ENCODE results near the gene ORM1.

The ORM1 gene

DNA sequence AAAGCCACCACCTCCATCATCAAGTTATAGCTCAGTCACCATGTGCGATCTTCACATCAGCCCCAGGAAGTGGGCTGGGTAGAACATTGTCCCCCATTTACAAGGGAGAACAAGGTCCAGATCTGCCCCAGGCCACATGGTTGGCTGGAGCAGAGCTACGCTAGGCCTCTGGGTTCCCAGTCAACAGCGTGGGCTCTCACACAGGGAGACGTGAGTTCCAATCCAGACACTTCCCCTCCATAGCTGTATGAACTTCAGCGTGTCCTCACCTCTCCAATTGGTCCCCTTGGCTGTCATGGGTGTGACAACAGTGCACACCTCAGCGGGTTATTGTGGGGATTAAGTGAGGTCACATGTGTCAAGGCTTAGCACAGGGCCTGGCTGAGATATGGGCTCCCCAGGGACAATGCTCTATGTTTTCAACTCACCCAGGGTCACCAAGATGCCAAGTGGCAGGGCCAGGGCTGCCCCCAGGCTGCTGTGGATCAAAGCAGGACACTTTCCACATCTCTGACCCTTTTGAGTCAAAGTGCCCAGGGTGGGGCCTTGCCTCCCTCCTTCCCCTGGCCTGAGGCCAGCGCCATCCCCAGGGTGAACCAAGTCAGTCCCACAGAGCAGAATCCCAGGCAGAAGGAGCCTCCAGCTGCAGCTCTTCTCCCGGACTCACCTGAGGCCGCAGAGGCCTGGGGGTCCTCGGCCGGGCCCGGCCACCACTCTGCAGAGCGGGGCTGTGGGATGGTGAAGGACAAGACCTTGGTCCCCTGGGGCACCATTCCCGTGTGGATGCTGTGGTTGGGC, 45.1 kb downstream of the ORM1 start:
- DNase-seq, result no peak

DNA sequence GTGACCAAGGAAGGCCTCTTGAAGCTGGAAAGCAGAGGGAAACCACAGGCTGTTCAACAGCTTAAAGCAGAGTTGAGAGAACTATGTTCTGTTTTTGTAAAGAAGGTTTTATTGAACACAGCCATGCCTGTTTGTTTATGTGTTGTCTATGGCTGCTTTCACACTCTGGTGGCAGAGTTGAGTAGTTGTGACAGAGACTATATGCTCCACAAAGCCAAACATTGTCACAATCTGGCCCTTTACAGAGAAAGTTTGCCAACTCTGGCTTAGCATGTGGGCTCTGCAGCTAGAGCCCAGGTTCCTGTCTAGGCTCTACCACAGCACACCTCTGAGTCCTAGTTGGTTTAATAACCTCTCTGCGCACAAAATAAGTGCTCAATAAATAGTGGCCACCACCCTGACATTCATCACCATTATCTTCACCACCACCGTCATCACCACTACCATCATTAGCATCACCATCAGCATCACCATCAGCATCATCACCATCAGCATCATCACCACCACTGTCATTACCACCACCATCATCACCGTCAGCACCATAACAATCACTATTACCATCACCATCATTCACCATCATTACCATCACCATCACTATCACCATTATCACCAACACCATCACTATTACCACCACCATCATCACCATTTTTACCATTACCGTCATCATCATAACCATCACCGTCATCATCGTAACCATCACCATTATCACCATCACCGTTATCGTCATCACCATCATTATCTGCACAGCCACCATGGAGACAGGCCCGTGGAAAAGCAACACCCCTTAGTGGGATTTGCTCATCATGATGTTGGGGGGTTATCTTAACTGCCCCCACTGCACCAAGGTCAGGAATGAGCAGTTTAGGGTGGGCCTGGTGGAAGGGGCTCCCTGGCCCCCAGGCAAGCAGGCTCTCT, 46.6 kb downstream of the ORM1 start:
- DNase-seq, result no peak

DNA sequence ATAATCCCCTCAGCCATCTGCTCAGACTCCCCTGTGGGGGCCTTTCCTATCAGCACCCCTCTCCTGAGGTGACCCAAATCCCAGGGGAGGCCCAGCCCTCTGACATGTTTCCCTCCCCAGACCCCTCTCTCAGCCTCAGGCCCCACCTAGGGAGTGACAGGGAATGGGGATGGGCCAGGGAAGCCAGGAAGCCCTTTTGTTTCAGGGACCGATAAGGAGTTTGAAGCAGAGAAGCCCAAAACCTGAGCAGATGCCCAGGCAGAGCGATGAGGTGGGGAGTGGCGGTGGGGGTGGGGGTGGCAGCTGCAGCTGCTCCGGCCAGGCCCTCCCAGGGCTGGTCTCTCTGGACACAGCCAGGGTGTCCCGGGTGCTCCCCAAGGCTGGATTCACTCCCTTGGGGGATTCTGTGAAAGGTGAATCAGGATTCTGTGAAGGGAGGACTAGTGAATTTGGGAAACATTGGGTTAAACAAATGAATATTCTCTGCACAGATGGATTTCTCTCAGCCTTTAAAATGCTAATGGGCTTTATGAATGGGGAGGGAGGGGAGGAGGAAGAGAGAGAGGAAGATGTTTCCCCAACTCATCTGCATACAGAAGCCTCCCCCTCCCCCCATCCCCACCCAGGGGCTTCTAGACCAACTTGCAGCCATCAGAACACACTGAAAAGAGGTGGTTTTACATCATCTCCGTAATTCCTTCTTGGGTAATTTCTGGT, 47.5 kb downstream of the ORM1 start:
- no peak for DNase-seq

DNA sequence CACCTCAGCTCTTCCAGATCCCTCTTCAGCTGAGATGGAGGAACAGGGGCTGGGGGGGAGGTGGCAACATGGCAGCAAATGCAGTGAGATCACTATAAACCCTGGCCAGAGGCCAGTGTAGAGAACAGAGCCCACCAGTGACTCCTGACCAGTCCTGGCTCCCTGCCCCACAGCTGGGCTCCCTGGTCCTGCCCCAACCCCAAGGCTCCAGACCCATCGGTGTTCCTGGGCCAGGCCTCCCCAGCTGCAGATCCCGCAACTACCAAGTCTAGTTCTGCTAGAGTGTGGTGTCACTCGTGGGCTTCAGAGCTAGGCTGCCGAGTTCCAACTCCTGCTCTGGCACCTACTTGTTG, 48.0 kb downstream of the ORM1 start:
- DNase-seq, result no peak

DNA sequence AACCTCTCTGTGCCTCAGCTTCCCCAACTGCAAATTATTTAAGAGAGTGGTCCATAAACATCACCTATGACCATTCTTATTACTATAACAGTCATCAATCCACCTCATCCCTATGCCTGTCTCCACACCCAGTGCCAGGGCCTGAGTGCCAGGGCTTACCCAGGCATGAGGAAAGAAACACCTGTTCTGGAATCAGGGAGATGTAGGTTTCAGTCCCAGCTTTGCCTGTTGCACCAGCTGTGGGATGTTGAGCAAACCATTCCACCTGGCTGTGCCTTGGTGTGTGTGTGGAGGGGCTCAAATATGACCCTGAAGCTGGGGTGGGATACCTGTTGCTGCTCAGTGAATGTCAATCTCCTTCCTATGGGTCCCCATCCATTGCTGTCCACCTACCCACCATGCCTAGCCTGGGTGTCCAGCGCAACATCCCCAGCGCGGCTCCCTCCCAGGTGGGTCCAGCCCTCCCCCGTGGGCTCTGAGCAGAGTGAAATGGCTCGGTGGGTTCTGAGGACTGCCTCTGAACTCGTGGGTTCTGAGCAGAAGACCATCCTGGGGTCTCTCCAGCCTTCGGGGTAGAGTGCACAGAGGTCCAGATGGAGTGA, 48.5 kb downstream of the ORM1 start:
- DNase-seq, result no peak

DNA sequence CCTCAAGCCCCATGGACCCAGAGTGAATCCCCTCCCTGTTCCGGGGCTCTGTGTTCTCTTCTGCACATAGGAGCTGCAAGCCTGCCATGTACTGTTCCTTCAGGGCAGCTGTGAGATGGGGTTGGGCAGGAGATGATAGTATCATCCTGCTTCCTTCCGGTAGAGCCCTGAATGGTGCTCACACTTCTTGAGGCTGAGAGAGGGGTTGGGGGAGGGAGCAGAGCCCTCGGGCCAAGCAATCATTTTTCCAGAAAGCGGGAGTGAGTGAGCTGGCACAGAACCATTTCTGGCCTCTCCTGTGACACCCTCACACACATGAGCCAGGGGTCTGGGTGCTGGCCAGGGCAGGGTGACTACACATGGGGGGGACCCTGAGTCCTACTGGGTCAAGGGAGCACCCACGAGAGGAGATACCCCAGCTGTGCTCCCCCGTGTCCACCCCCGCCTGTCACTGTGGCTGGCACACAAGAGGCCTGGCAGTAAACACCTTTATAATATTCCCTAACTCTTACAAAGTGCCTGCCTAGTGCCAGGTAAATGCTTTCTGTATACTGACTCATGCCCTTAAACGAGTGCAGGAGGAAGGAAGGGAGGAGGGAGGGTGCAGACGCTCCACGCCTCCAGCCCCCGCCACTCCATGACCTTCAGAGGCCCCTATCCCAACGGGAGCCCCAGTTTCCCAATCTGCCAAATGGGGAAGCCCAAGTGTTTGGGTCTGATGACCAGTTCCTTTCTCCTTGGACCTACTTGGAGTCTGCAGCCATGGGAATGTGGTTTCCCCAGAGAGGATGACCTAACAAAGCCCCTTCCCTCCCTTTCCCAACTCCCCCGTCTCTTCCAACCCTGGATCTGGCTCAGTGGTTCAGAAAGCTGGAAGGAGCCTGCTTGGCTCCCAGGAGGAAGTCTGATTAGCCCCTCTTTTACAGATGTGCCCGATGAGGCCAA, 49.3 kb downstream of the ORM1 start:
- DNase-seq, result peak; percentile 34

DNA sequence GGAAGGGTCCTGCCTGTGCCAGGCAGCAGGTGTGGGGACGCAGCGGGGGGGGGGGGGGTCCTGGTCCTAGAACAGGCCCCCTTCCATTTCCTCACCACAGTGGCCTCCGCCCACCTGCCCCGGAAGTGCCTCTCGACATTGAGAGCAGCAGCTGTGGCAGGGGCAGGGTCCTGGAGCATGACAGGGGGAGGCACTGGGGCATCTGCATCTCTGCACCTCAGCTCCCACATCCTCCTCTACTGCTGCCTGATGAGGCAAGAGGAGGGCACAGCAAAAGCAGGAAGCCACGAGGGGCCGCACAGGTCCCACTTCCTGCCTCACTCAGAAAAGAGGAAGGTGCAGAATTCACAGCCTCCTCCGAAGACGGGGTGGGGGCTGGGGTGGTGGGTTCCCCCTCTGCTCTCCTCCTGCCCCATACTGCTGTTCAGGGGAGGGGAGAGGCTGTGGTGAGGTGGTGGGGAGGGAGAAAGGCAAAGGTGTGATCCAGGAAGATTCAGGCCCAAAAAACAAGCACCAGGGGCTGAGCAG, 50.1 kb downstream of the ORM1 start:
- DNase-seq, result peak; percentile 70

DNA sequence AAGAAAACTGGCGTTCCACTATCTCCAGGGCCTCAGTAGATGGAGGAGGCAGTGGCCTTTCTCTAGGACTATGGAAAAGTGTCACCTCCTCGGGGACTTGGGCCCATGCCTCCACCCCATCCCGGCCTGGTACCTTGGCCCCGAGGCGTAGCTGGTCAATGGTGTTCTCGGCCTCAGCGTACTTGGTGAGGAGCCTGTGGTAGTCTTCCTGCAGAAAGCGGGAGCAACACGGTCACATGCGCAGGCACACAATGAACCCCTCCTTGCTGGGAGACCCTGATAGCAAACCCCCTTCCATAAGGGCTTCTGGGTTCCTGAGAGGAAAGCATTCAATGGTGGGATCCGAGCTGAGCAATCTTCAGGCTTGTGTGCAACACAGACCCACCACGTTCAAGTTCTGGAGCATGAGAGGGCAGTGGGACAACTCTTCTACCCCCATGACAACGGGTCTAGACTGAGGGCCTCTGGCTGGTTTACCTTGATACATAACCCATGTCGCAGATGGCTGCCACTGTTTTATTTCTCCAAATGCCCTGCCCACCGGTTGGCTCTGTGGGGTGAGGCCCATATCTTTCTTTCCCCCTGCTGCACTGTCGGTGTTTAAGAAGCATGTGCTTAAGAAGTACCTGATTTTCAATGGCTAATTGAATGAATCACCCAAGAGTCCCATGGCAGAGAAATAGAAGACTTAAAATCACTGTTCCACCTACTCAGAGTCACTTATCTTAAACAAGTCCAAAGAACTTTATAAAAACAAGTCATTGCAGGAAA, 51.2 kb downstream of the ORM1 start:
- no peak for DNase-seq

DNA sequence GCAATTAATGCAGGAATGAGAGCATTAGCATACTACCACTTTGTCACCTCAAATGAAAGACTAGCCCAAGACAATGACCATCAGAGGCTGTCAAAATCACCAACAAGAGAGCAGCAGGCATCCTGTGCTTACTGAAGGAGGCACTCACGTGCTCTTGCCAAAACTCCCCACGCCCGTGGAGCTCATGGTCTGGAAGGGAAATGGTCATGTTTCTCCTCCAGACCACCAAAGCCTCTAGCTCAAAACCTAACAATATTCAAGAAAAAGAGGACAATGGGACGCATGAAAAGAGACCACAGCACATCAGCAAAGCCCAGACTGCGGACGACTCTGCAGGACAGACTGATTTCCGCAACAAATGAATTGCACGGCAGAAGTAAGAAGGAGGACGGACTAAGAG, 52.0 kb downstream of the ORM1 start:
- no peak for DNase-seq

DNA sequence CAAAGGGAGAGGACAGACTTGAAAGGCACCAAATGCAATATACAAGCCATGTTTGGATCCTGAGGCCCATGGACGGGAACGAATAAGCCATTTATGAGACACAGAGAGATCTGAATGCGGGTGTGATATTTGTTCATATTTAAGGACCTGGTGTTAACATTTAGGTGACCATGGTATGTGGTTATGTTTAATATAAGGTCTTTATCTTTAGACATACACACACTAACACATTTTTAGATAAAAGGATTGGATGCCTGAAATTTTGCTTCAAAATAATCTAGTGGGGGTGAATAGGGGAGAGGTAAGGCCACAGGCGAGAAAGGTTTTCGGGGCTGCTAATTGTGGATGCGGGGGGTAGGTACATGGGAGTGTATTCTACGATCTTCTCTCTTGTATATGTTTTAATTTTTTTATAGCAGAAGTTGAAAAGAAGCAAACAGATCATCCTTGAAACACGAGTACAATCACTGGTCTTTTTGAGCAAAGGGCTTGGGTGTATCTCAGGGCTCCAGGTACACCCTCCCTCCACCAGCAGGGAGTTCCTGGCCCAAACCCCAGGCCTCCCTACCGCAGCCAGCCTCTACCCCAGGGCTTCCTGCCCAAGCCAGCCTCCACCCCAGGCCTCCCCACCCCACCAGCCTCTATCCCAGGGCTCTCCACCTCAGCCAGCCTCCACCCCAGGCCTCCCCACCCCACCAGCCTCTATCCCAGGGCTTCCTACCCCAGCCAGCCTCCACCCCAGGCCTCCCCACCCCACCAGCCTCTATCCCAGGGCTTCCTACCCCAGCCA, 52.7 kb downstream of the ORM1 start:
- no peak for DNase-seq
